ENCODE data around the gene C1QTNF1.
A peak's percentile ranks its signal among the peaks of the same experiment; 100 is the strongest.

GRCh38 chr17:79087428-79088143 is 63.6 kb downstream of the C1QTNF1 start:
- TF ChIP-seq CTCF (IDR thresholded peaks at IDR 0.05; ENCODE audit: insufficient read depth, low read length) (peak; percentile 85), GABPA (IDR thresholded peaks at IDR 0.05; ENCODE audit: low read depth) (no peak), REST (IDR thresholded peaks at IDR 0.05; ENCODE audit: insufficient replicate concordance, low read depth) (no peak), SPI1 (IDR thresholded peaks at IDR 0.05; ENCODE audit: borderline replicate concordance, low read depth) (no peak)
